Endothelial cell of umbilical vein (primary cell): ENCODE data around the gene CST8. TPM values are rescaled to one million over a fixed set of nuclear protein-coding genes. Genes with fewer than 3 reads are reported as not detected.

ENCODE experiments used
- BruUV-seq: library from RNA; stranded (reverse); fragments of 400-500 nt; replicated peaks from 2 replicates; lab custom pipeline; 2021; lab: Mats Ljungman, UMichigan
- CTCF ChIA-PET: fragments of 300-600, 350-600 bp; sonication (Branson Sonifier 250); formaldehyde crosslinking; loops from one replicate; lab custom pipeline; 2021; ENCODE audit warnings: antibody characterized with exemption, inconsistent platforms; lab: Charles Lee
- POLR2A ChIA-PET: fragments of 300-600, 350-600 bp; sonication (Branson Sonifier 250); formaldehyde crosslinking; loops from one replicate; lab custom pipeline; 2021; ENCODE audit warnings: antibody characterized with exemption, inconsistent platforms; lab: Charles Lee
- DNase-seq: peaks from one replicate; pipeline ENCODE4 v3.0.0-alpha.2; 2011; ENCODE audit warnings: low read depth, low spot score
- FAIRE-seq: peaks from 2 replicates; lab custom pipeline; 2011; peaks lifted over from hg19 to GRCh38; lab: Jason Lieb, UNC
- H2AFZ ChIP-seq: 2 replicates; pipeline ENCODE4 v1.6.0; 2012; ENCODE audit warnings: low read depth, low read length, control low read depth, inconsistent platforms
- H3K27ac ChIP-seq: 2 replicates; pipeline ENCODE4 v1.5.1; 2011; ENCODE audit warnings: low read depth, mild to moderate bottlenecking, control low read depth, low read length, moderate library complexity; ENCODE audit not compliant: insufficient read depth
- H3K27me3 ChIP-seq, 2 experiments: 2 replicates each; pipeline versions ENCODE4 v1.6.0 to v1.6.1; 2011; ENCODE audit warnings: low read length in 2 of 2, mixed read lengths in 1 of 2; ENCODE audit not compliant: control insufficient read depth in 2 of 2, insufficient read depth in 2 of 2
- H3K36me3 ChIP-seq, 2 experiments: 2 replicates in 1 of 2; 3 replicates in 1 of 2; pipeline ENCODE4 v1.5.1; 2011; ENCODE audit warnings: low read length in 2 of 2, mild to moderate bottlenecking in 1 of 2, moderate library complexity in 1 of 2; ENCODE audit not compliant: control insufficient read depth in 2 of 2, insufficient read depth in 2 of 2; ENCODE audit errors: extremely low read depth in 1 of 2
- H3K4me1 ChIP-seq: 3 replicates; pipeline ENCODE4 v1.5.1; 2011; ENCODE audit warnings: mild to moderate bottlenecking, low read length; ENCODE audit not compliant: control insufficient read depth, insufficient read depth; ENCODE audit errors: extremely low read depth
- H3K4me2 ChIP-seq: 2 replicates; pipeline ENCODE4 v1.6.1; 2011; ENCODE audit warnings: low read length, control low read depth, mixed read lengths; ENCODE audit not compliant: insufficient read depth
- H3K4me3 ChIP-seq, 3 experiments: fragments of 200-600 bp in 1 of 3; sonication (generic), shearing (Covaris generic) in 1 of 3; replicated peaks in 1 of 3; 2 replicates each; pipeline ENCODE4 v1.5.1; 2011 to 2016; ENCODE audit warnings: control low read depth in 3 of 3, low read length in 3 of 3, mild to moderate bottlenecking in 2 of 3, inconsistent platforms in 1 of 3, low read depth in 1 of 3, moderate library complexity in 1 of 3; ENCODE audit not compliant: insufficient read depth in 1 of 3
- H3K79me2 ChIP-seq: 2 replicates; pipeline ENCODE4 v1.6.0; 2012; ENCODE audit warnings: low read length, inconsistent platforms; ENCODE audit not compliant: control insufficient read depth, insufficient read depth
- H3K9ac ChIP-seq: replicated peaks from 2 replicates; pipeline ENCODE3; 2011; ENCODE audit warnings: low read length, control low read depth; ENCODE audit not compliant: insufficient read depth; ENCODE audit errors: extremely low read depth
- H3K9me1 ChIP-seq: replicated peaks from 3 replicates; pipeline ENCODE4 v1.6.0; 2011; ENCODE audit warnings: mild to moderate bottlenecking, low read length; ENCODE audit not compliant: control insufficient read depth, insufficient read depth; ENCODE audit errors: extremely low read depth
- H3K9me3 ChIP-seq: replicated peaks from 2 replicates; pipeline ENCODE4 v1.5.1; 2012; ENCODE audit warnings: low read length, inconsistent platforms; ENCODE audit not compliant: control insufficient read depth, insufficient read depth
- H4K20me1 ChIP-seq: replicated peaks from 2 replicates; pipeline ENCODE3; 2011; ENCODE audit warnings: mild to moderate bottlenecking, low read length; ENCODE audit not compliant: control insufficient read depth, insufficient read depth; ENCODE audit errors: extremely low read depth
- EZH2 ChIP-seq: IDR thresholded peaks from 2 replicates; pipeline ENCODE4 v1.6.1; 2012; ENCODE audit warnings: borderline replicate concordance, low read depth, mild to moderate bottlenecking, moderate library complexity, low read length, inconsistent platforms; ENCODE audit not compliant: severe bottlenecking
- FOS ChIP-seq: IDR thresholded peaks from 2 replicates; pipeline ENCODE4 v1.6.1; 2011; ENCODE audit warnings: mild to moderate bottlenecking, low read length, moderate library complexity, borderline replicate concordance; ENCODE audit not compliant: insufficient read depth
- GATA2 ChIP-seq: IDR thresholded peaks from 2 replicates; pipeline ENCODE4 v1.7.0; 2011; ENCODE audit warnings: low read depth, mild to moderate bottlenecking, moderate library complexity, mixed read lengths, low read length; ENCODE audit not compliant: insufficient read length, insufficient read depth
- JUN ChIP-seq: IDR thresholded peaks from 2 replicates; pipeline ENCODE4 v1.6.1; 2011; ENCODE audit warnings: borderline replicate concordance, low read depth; ENCODE audit not compliant: insufficient read length, insufficient read depth
- MAX ChIP-seq: IDR thresholded peaks from 2 replicates; pipeline ENCODE4 v1.6.1; 2011; ENCODE audit not compliant: insufficient read depth, insufficient read length
- MYC ChIP-seq: IDR thresholded peaks from one replicate; pipeline ENCODE4 v1.6.1; 2011; ENCODE audit warnings: mild to moderate bottlenecking, low read depth, low read length
- POLR2A ChIP-seq: IDR thresholded peaks from 2 replicates; pipeline ENCODE4 v1.6.1; 2012; ENCODE audit warnings: low read depth, mild to moderate bottlenecking, control low read depth, low read length
- POLR2AphosphoS5 ChIP-seq: IDR thresholded peaks from 2 replicates; pipeline ENCODE4 v1.6.1; 2012; ENCODE audit warnings: low read depth, mild to moderate bottlenecking, control low read depth, low read length, moderate library complexity; ENCODE audit not compliant: insufficient read depth
- dilution Hi-C: fragments of 300-500 bp; cut with MboI; formaldehyde crosslinking; loops from one replicate; pipeline ENCODE4 v1.15.0; 2019; ENCODE audit warnings: low sequenced_read_pairs; ENCODE audit not compliant: extremely low pct_ligation_motif_present
- intact Hi-C: fragments of 100-400 bp; cut with micrococcal nuclease; formaldehyde crosslinking; loops from one replicate; pipeline ENCODE4 v1.10.0; 2022
- polyA plus RNA-seq, 4 experiments: library from polyadenylated mRNA; depleted of rRNA in 3 of 4; stranded (reverse) in 3 of 4; unstranded in 1 of 4; fragments of >200 nt; gene quantifications; 2 replicates each; pipeline versions ENCODE4 v1.2.1 to v1.2.3, GENCODE V29; 2011 to 2012; ENCODE audit warnings: missing spikeins in 1 of 4
- total RNA-seq: library from RNA; stranded (reverse); gene quantifications from 2 replicates; pipeline ENCODE4 v1.2.3, GENCODE V29; 2021
- TF ChIP-seq, protein P1 (sequence below), 2 donors: IDR thresholded peaks; 1 replicate in 1 of 2; 2 replicates in 1 of 2; pipeline ENCODE4 v1.5.1; 2011; ENCODE audit warnings: low read length in 2 of 2, mild to moderate bottlenecking in 2 of 2, moderate library complexity in 2 of 2, control low read depth in 1 of 2, inconsistent platforms in 1 of 2, low read depth in 1 of 2; ENCODE audit not compliant: insufficient read depth in 1 of 2; ENCODE audit errors: extremely low read depth in 1 of 2

CST8 gene
- total and polyA plus RNA-seq, 2 donors (not counting 3 experiments of a cell fraction or from before 2014, with no cell fraction given), result not detected

DNA sequence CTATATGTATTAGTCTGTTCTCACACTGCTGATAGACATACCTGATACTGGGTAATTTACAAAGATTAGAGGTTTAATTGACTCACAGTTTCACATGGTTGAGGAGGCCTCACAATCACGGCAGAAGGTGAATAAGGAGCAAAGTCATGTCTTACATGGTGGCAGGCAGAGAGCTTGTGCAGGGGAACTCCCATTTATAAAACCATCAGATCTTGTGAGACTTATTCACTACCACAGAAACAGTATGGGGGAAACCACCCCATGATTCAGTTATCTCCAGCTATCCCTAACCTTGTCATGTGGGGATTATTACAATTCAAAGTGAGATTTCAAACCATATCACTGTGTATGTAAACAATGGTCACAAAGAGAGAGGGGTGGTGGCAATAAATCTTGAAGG is 6.6 kb downstream of the CST8 start:
- FAIRE-seq (no peak), DNase-seq (no peak)
- H3K79me2 ChIP-seq, result no peaks in the 10 kb centered on the region
- no peak overlapping the region for H3K4me2 ChIP-seq
- no peak overlapping the region for H3K4me3 ChIP-seq
- H2AFZ ChIP-seq, result no peak overlapping the region
- no peak overlapping the region for H3K27ac ChIP-seq
- H3K9ac ChIP-seq, result no peak overlapping the region
- dilution Hi-C loops (no loop called here), intact Hi-C loops (no loop called here)
- no peaks in the 10 kb centered on the region for H3K9me3 ChIP-seq
- H3K4me1 ChIP-seq, result no peaks in the 10 kb centered on the region
- no peaks in the 10 kb centered on the region for H3K36me3 ChIP-seq
- H4K20me1 ChIP-seq, result no peaks in the 10 kb centered on the region
- no peaks in the 10 kb centered on the region for H3K27me3 ChIP-seq
- CTCF ChIA-PET, result no interaction called here
- POLR2A ChIA-PET, result no interaction called here
- no TSS peak for BruUV-seq
- H3K9me1 ChIP-seq, result no peaks in the 10 kb centered on the region
- TF ChIP-seq GATA2 (no peak), FOS (no peak), EZH2 (no peak), JUN (no peak), POLR2AphosphoS5 (no peak), MAX (no peak), MYC (no peak), POLR2A (no peak)
- TF ChIP-seq, protein P1, sequence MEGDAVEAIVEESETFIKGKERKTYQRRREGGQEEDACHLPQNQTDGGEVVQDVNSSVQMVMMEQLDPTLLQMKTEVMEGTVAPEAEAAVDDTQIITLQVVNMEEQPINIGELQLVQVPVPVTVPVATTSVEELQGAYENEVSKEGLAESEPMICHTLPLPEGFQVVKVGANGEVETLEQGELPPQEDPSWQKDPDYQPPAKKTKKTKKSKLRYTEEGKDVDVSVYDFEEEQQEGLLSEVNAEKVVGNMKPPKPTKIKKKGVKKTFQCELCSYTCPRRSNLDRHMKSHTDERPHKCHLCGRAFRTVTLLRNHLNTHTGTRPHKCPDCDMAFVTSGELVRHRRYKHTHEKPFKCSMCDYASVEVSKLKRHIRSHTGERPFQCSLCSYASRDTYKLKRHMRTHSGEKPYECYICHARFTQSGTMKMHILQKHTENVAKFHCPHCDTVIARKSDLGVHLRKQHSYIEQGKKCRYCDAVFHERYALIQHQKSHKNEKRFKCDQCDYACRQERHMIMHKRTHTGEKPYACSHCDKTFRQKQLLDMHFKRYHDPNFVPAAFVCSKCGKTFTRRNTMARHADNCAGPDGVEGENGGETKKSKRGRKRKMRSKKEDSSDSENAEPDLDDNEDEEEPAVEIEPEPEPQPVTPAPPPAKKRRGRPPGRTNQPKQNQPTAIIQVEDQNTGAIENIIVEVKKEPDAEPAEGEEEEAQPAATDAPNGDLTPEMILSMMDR (IDR thresholded peaks at IDR 0.05; ENCODE audit: extremely low read depth in 1 of 2, insufficient read depth in 1 of 2, low read depth in 1 of 2, low read length in 2 of 2), result no peak
